ENCODE measurements around the gene MBD3L2.

GRCh38 chr19:7067716-7068115, 18.6 kb downstream of the MBD3L2 start:
- no peak for TF ChIP-seq EZH2 (IDR thresholded peaks at IDR 0.05)
- no peak for TF ChIP-seq CTCF (IDR thresholded peaks at IDR 0.05)
